ENCODE measurements around the gene ARF6.
"Not testable (repeated sequence)": the region's sequence is repeated elsewhere in the genome, so short reads cannot be mapped to it uniquely, and the experiment has no call there.

Gene ARF6

DNA sequence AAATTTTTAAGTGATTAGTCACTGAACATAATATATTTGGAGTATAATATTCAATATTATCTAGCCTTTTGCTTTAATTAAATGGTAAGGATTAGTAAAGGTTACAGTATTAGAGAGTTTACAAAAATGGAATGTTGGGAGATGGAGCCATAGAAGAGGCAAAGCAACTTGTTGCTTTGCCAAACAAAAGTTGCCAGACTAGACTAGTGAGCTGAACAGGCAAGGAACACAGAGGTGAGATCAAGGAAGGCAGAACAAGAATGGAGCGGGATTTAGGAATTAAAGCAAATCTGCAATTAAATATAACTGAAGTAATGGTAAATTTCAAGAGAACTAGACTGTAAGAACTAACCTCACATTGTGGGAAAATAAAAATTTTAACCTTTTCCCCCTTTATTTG lies 5.1 kb downstream of the ARF6 start:
- H3K27me3 ChIP-seq (ENCODE audit: insufficient read depth, low read length, poor library complexity), result no peaks in the 10 kb centered on the region
- no peaks in the 10 kb centered on the region for H3K9me3 ChIP-seq (ENCODE audit: insufficient read depth, low read length, severe bottlenecking)
- H3K4me3 ChIP-seq (ENCODE audit: low read depth in 1 of 2, low read length in 2 of 2), result peak overlapping the region in 1 of 2 experiments; percentile 2; a peak in 1 of 4 replicates
- no peak overlapping the region for H2AFZ ChIP-seq (ENCODE audit: low read depth, low read length)
- H3K79me2 ChIP-seq (ENCODE audit: insufficient read depth, low read length), result peaks cover 60% of the 10 kb centered on the region
- peaks cover 41% of the 10 kb centered on the region for H3K4me1 ChIP-seq (ENCODE audit: insufficient read depth, low read length)
- peak overlapping the region; percentile 90; the same call in 1 of the 2 replicates for H3K4me2 ChIP-seq (ENCODE audit: insufficient read depth, low read length)
- H4K20me1 ChIP-seq (ENCODE audit: insufficient read depth, low read length), result peaks cover 44% of the 10 kb centered on the region
- no peak overlapping the region for H3K9ac ChIP-seq (ENCODE audit: low read depth, low read length)
- no peak for DNase-seq
- no peak for TF ChIP-seq EZH2 (IDR thresholded peaks at IDR 0.05; ENCODE audit: borderline replicate concordance, low read depth, low read length, severe bottlenecking)
- TF ChIP-seq, protein P1, sequence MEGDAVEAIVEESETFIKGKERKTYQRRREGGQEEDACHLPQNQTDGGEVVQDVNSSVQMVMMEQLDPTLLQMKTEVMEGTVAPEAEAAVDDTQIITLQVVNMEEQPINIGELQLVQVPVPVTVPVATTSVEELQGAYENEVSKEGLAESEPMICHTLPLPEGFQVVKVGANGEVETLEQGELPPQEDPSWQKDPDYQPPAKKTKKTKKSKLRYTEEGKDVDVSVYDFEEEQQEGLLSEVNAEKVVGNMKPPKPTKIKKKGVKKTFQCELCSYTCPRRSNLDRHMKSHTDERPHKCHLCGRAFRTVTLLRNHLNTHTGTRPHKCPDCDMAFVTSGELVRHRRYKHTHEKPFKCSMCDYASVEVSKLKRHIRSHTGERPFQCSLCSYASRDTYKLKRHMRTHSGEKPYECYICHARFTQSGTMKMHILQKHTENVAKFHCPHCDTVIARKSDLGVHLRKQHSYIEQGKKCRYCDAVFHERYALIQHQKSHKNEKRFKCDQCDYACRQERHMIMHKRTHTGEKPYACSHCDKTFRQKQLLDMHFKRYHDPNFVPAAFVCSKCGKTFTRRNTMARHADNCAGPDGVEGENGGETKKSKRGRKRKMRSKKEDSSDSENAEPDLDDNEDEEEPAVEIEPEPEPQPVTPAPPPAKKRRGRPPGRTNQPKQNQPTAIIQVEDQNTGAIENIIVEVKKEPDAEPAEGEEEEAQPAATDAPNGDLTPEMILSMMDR (IDR thresholded peaks at IDR 0.05; ENCODE audit: borderline replicate concordance, extremely low read depth, low read length, poor library complexity, severe bottlenecking), result no peak
- no peak overlapping the region for H3K27ac ChIP-seq (ENCODE audit: low read length)
- peaks cover 37% of the 10 kb centered on the region for H3K36me3 ChIP-seq (ENCODE audit: insufficient read depth, low read length)
- no peak for ATAC-seq (ENCODE audit: insufficient read depth, low read depth)

DNA sequence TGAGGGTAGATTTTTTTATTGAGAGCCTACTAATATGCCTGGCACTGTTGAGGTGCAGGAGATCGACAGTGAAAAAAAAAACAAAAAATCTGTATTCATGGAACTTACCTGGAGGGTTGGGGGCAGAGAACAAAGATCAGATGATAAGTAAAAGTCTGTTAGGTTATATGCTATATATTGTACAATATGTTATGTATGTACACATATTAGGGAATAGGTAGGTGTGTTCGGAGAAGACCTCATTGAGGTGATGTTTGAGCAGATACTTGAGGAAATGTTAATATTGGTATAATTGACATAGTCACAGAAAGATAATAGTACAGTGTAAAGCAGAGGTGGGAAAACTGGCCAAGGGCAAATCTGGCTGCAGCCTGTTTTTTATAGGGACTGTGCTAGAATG lies 5.6 kb downstream of the ARF6 start:
- Histone ChIP-seq H3K36me3 (ENCODE audit: insufficient read depth, low read length) (peaks cover 36% of the 10 kb centered on the region), H3K4me2 (ENCODE audit: insufficient read depth, low read length) (peak overlapping the region; percentile 90; the same call in 1 of the 2 replicates)
- no peak for DNase-seq

DNA sequence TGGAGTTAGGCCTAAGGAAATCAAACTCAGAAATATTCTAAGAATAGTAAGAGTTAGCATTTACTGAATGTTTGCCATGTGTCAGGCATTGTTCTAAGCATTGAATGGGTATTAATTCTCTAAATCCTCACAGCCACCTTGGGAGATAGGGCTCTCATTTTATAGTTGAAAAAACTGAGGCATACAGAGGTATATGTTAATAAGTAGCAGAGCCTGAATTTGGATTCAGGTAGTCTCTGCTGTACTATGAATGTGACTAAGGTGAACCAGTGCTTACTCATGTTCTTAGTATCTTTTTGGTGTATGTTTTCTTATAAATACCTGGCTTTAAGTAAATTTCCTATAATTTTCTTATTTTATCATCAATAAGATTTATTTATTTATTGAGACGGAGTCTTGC lies 8.1 kb downstream of the ARF6 start:
- no peaks in the 10 kb centered on the region for H3K27me3 ChIP-seq (ENCODE audit: insufficient read depth, low read length, poor library complexity)
- H2AFZ ChIP-seq (ENCODE audit: low read depth, low read length), result no peak overlapping the region
- no peak overlapping the region for H3K4me2 ChIP-seq (ENCODE audit: insufficient read depth, low read length)
- DNase-seq (no peak), ATAC-seq (ENCODE audit: insufficient read depth, low read depth) (no peak)
- H3K9me3 ChIP-seq (ENCODE audit: insufficient read depth, low read length, severe bottlenecking), result no peaks in the 10 kb centered on the region
- peaks cover 18% of the 10 kb centered on the region; the same call in 1 of the 2 replicates for H4K20me1 ChIP-seq (ENCODE audit: insufficient read depth, low read length)
- no peak overlapping the region for H3K4me3 ChIP-seq (ENCODE audit: low read depth in 1 of 2, low read length in 2 of 2)
- H3K36me3 ChIP-seq (ENCODE audit: insufficient read depth, low read length), result peaks cover 11% of the 10 kb centered on the region
- H3K9ac ChIP-seq (ENCODE audit: low read depth, low read length), result no peak overlapping the region
- peaks cover 22% of the 10 kb centered on the region for H3K4me1 ChIP-seq (ENCODE audit: insufficient read depth, low read length)
- TF ChIP-seq, protein P1 (IDR thresholded peaks at IDR 0.05; ENCODE audit: borderline replicate concordance, extremely low read depth, low read length, poor library complexity, severe bottlenecking), result no peak
- TF ChIP-seq EZH2 (IDR thresholded peaks at IDR 0.05; ENCODE audit: borderline replicate concordance, low read depth, low read length, severe bottlenecking), result no peak
- H3K79me2 ChIP-seq (ENCODE audit: insufficient read depth, low read length), result peaks cover 30% of the 10 kb centered on the region
- H3K27ac ChIP-seq (ENCODE audit: low read length), result no peak overlapping the region

More for the DNA sequence above, 5.6 kb downstream of the ARF6 start:
- Histone ChIP-seq H3K9me3 (ENCODE audit: insufficient read depth, low read length, severe bottlenecking) (no peaks in the 10 kb centered on the region), H2AFZ (ENCODE audit: low read depth, low read length) (no peak overlapping the region), H3K4me1 (ENCODE audit: insufficient read depth, low read length) (peaks cover 41% of the 10 kb centered on the region), H3K79me2 (ENCODE audit: insufficient read depth, low read length) (peaks cover 54% of the 10 kb centered on the region), H3K27me3 (ENCODE audit: insufficient read depth, low read length, poor library complexity) (no peaks in the 10 kb centered on the region), H4K20me1 (ENCODE audit: insufficient read depth, low read length) (peaks cover 43% of the 10 kb centered on the region), H3K9ac (ENCODE audit: low read depth, low read length) (no peak overlapping the region), H3K27ac (ENCODE audit: low read length) (no peak overlapping the region), H3K4me3 (ENCODE audit: low read depth in 1 of 2, low read length in 2 of 2) (no peak overlapping the region; a peak in 1 of 4 replicates)
- no peak for TF ChIP-seq EZH2 (IDR thresholded peaks at IDR 0.05; ENCODE audit: borderline replicate concordance, low read depth, low read length, severe bottlenecking)
- TF ChIP-seq, protein P1 (IDR thresholded peaks at IDR 0.05; ENCODE audit: borderline replicate concordance, extremely low read depth, low read length, poor library complexity, severe bottlenecking), result no peak
- ATAC-seq (ENCODE audit: insufficient read depth, low read depth), result no peak

- H3K79me2 ChIP-seq (ENCODE audit: insufficient read depth, low read length), result peaks cover 12% of the 10 kb centered on the region
- H3K36me3 ChIP-seq (ENCODE audit: insufficient read depth, low read length); H3K9ac ChIP-seq (ENCODE audit: low read depth, low read length); H2AFZ ChIP-seq (ENCODE audit: low read depth, low read length); H3K9me3 ChIP-seq (ENCODE audit: insufficient read depth, low read length, severe bottlenecking); H3K4me2 ChIP-seq (ENCODE audit: insufficient read depth, low read length); H4K20me1 ChIP-seq (ENCODE audit: insufficient read depth, low read length); H3K4me1 ChIP-seq (ENCODE audit: insufficient read depth, low read length); H3K27ac ChIP-seq (ENCODE audit: low read length); H3K4me3 ChIP-seq (ENCODE audit: low read depth in 1 of 2, low read length in 2 of 2); ATAC-seq (ENCODE audit: insufficient read depth, low read depth); DNase-seq; H3K27me3 ChIP-seq (ENCODE audit: insufficient read depth, low read length, poor library complexity): not testable (repeated sequence)
Measured at GRCh38 chr14:49902679-49903246, 9.9 kb downstream of the ARF6 start.
